GM04504 (cell line): ENCODE results near the gene WDR18.

ENCODE experiments used
- DNase-seq: peaks from one replicate; pipeline ENCODE4 v3.0.0-alpha.2; 2012; ENCODE audit warnings: low read depth

The WDR18 gene

GRCh38 chr19:991932-992669 lies 8.0 kb downstream of the WDR18 start:
- no peak for DNase-seq

- no peak for DNase-seq
Observed at GRCh38 chr19:992670-993055, 8.5 kb downstream of the WDR18 start.

DNA sequence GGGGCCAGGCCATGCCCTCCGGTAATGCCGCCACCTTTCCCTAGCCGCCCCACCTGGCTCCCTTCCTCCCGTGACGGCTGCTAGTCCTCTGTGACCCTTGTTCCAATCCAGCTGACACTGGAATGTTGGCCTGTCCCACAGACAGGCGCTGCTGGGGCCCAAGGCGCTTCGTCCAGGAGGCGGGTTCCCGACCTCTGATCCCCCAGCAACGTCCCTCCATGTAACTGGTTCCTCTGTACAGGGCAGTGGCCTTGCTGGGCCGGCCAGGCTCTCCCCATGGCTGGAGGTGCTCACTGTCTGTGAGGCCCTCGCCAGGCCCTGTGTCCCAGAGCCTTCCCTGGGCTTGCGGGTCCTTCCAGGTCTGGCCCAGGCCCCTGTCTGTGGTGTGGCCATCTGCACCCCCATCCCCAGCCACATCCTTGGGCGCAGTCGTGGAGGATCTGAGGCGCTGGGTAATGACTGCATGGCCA lies 9.3 kb downstream of the WDR18 start:
- no peak for DNase-seq

- DNase-seq: no peak
Observed at GRCh38 chr19:993831-994393, 9.8 kb downstream of the WDR18 start.

GRCh38 chr19:994516-994915 lies 10.4 kb downstream of the WDR18 start:
- DNase-seq: no peak

GRCh38 chr19:995051-995827 lies 11.1 kb downstream of the WDR18 start:
- no peak for DNase-seq

DNA sequence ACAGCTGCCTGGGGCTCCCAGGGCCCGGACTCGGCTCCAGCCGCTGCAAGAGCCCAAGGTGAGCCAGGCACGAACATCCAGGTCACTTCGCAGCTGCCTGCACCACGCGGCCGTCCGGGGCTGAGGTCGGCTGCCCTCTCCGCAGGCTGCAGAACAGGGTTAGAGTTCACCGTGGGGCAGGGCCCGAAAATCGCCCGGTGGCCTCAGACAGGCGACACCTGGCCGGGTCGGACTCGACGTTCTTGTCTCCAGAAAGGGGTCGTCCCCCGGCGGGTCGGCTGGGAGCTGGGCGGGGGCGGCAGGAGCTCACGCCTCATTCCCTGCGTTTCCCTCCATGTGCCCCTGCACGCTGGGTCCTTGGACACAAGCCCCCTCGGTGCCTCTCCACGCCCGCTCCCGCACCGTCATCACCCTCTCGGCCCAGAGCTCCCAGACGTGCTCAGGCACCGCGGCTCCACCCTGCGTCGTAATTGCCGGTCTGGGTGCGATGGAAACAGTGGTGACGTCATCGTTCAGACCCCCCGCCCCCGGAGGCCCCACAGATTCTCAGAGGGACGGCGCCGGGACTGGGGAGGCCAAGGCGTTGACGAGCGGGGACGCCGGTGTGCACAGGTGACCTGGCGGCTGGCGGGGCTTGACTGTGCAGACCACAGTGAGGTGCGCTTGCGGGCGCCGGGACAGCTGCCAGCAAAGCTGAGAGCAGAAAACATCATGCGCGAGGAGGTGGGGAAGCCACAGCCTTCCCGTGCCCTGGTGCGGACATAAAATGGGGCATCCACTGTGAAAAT lies 12.1 kb downstream of the WDR18 start:
- no peak for DNase-seq

- no peak for DNase-seq
Observed at GRCh38 chr19:998064-998463, 13.9 kb downstream of the WDR18 start.

- DNase-seq: no peak
Observed at GRCh38 chr19:999379-999719, 15.2 kb downstream of the WDR18 start.

- DNase-seq: no peak
Observed at GRCh38 chr19:1000095-1000494, 15.9 kb downstream of the WDR18 start, which contains the start of gene GRIN3B. Gene GRIN3B, plus strand, starts transcription at chr19:1000419. Its CDS starts 19 bp downstream, at chr19:1000438.

GRCh38 chr19:1000591-1001537 lies 16.7 kb downstream of the WDR18 start:
- no peak for DNase-seq

DNA sequence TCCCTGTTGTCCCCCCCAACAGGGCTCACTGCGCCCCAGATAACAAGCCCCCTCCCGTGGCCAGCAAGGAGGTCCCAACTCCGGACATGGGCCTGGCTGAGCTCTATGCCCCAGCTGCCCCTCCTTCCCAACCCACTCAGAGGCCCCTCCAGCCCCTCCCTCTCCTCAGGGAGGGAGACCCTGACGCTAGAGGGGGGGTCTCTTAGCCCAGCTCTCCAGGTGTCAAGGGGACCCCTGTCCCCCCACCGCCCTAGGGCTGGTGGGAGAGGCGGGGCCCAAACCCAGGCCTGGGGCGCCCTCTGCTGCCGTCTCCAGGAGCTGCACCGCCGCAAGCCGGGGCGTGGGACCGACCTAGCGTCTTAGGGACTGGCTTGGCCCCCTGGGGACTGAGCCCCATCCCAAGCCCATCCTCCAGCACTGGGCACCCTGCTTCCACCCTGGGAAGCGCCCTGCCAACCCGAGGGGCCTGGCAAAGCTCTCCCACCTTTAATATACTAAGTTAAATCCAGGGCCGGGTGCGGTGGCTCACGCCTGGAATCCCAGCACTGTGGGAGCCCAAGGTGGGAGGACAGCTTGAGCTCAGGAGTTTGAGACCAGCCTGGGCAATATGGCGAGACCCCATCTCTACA lies 17.5 kb downstream of the WDR18 start:
- DNase-seq: no peak

- no peak for DNase-seq
Observed at GRCh38 chr19:1002600-1002999, 18.5 kb downstream of the WDR18 start.

DNA sequence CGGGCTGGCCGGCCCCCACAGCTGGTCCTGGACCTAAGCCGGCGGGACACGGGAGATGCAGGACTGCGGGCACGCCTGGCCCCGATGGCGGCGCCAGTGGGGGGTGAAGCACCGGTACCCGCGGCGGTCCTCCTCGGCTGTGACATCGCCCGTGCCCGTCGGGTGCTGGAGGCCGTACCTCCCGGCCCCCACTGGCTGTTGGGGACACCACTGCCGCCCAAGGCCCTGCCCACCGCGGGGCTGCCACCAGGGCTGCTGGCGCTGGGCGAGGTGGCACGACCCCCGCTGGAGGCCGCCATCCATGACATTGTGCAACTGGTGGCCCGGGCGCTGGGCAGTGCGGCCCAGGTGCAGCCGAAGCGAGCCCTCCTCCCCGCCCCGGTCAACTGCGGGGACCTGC lies 19.1 kb downstream of the WDR18 start:
- no peak for DNase-seq

- DNase-seq: no peak
Observed at GRCh38 chr19:1004204-1004802, 20.2 kb downstream of the WDR18 start.

GRCh38 chr19:1004803-1005664 lies 20.9 kb downstream of the WDR18 start:
- DNase-seq: no peak

DNA sequence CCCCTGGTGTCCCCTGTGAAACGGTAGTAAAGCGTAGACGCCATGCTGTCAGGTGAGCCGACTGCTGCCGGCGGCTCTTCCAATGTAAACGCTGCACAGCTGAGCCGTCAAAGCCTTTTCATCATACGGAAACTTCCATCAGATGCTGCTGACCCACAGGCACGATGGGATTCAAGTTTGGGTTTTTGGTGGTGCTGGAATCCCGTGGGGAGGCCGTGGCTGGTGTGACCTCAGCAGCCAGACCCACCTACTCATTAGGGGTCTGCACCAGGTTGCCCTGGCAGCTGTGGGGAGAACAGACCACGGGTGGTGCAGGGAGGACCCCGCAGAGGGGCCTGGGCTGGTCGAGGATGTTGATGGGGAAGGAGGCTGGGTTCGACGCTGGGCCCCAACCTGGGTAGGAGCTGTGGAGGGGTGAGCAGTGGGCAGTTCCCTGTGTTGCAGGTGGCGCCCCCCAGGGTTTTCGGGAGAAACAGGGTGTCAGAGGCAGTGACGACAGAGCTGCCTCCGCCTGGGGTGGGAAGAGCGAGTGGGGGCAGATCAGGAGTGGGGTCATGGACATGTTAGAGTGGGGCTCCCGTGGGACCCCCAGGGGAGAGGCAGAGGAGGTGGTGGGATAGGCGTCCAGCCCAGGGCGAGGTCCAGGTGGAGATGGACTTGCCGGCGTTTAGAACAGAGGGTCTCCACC lies 22.7 kb downstream of the WDR18 start:
- no peak for DNase-seq

GRCh38 chr19:1007399-1008251 lies 23.5 kb downstream of the WDR18 start:
- DNase-seq: no peak
